ENCODE data around the gene POLR2I. TPM values are rescaled to one million over a fixed set of nuclear protein-coding genes. Genes with fewer than 3 reads are reported as not detected.

Gene POLR2I
- total and polyA plus RNA-seq, 4 donors: 11.4 to 110 (median 61.1) TPM

DNA sequence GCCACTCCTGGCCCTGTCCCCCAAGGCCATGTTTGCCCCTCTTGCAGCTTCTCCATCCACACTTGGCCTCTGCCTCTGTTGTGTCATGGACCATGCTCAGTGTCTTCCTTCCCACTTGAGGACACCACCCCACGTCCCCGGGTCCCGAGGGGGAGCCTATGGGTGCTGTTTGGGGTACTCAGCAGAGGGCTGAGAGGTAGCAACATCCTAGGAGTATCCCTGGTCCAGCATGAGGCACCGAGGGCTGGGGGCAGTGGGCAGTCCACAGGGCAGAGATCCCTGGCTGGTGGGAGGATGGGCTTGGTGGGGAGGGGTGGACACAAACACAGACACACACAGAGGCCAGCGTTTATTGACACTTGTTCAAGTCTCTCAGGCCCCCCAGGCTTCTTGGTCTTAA lies 35.9 kb upstream of the POLR2I start:
- 82% methylated on average over 5 of the region's 5 CpGs for WGBS
- Histone ChIP-seq H3K4me3 (ENCODE audit: low read depth in 1 of 3, low read length in 3 of 3) (no peak overlapping the region), H3K4me1 (ENCODE audit: control insufficient read depth in 4 of 4, insufficient read depth in 4 of 4, low read length in 3 of 4) (no peaks in the 10 kb centered on the region), H3K27ac (ENCODE audit: low read depth in 1 of 2, low read length in 2 of 2) (no peak overlapping the region), H3K9ac (ENCODE audit: low read depth in 1 of 2, low read length in 2 of 2) (no peak overlapping the region), H3K36me3 (ENCODE audit: control insufficient read depth in 4 of 4, insufficient read depth in 3 of 4, low read depth in 1 of 4, low read length in 3 of 4) (peaks cover 27 to 49% (median 34%) of the 10 kb centered on the region in 4 donors), H3K27me3 (ENCODE audit: control insufficient read depth in 4 of 4, insufficient read depth in 4 of 4, low read length in 3 of 4) (no peaks in the 10 kb centered on the region), H3K9me3 (ENCODE audit: control insufficient read depth in 4 of 4, low read length in 3 of 4) (no peaks in the 10 kb centered on the region)
- DNase-seq (ENCODE audit: low spot score): no peak
- no peak for TF ChIP-seq NR2F2 (IDR thresholded peaks at IDR 0.05)
- TF ChIP-seq, protein P1, sequence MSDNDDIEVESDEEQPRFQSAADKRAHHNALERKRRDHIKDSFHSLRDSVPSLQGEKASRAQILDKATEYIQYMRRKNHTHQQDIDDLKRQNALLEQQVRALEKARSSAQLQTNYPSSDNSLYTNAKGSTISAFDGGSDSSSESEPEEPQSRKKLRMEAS (IDR thresholded peaks at IDR 0.05): no peak
- TF ChIP-seq, protein P2, sequence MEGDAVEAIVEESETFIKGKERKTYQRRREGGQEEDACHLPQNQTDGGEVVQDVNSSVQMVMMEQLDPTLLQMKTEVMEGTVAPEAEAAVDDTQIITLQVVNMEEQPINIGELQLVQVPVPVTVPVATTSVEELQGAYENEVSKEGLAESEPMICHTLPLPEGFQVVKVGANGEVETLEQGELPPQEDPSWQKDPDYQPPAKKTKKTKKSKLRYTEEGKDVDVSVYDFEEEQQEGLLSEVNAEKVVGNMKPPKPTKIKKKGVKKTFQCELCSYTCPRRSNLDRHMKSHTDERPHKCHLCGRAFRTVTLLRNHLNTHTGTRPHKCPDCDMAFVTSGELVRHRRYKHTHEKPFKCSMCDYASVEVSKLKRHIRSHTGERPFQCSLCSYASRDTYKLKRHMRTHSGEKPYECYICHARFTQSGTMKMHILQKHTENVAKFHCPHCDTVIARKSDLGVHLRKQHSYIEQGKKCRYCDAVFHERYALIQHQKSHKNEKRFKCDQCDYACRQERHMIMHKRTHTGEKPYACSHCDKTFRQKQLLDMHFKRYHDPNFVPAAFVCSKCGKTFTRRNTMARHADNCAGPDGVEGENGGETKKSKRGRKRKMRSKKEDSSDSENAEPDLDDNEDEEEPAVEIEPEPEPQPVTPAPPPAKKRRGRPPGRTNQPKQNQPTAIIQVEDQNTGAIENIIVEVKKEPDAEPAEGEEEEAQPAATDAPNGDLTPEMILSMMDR (IDR thresholded peaks at IDR 0.05; ENCODE audit: low read depth, low read length, missing input control): no peak
- no peak for TF ChIP-seq EGR1 (IDR thresholded peaks at IDR 0.05; ENCODE audit: low read depth in 2 of 2)
- TF ChIP-seq, protein P3, sequence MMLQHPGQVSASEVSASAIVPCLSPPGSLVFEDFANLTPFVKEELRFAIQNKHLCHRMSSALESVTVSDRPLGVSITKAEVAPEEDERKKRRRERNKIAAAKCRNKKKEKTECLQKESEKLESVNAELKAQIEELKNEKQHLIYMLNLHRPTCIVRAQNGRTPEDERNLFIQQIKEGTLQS (IDR thresholded peaks at IDR 0.05): no peak
- no peak for TF ChIP-seq FOXA2 (IDR thresholded peaks at IDR 0.05)
- TF ChIP-seq, protein P4, sequence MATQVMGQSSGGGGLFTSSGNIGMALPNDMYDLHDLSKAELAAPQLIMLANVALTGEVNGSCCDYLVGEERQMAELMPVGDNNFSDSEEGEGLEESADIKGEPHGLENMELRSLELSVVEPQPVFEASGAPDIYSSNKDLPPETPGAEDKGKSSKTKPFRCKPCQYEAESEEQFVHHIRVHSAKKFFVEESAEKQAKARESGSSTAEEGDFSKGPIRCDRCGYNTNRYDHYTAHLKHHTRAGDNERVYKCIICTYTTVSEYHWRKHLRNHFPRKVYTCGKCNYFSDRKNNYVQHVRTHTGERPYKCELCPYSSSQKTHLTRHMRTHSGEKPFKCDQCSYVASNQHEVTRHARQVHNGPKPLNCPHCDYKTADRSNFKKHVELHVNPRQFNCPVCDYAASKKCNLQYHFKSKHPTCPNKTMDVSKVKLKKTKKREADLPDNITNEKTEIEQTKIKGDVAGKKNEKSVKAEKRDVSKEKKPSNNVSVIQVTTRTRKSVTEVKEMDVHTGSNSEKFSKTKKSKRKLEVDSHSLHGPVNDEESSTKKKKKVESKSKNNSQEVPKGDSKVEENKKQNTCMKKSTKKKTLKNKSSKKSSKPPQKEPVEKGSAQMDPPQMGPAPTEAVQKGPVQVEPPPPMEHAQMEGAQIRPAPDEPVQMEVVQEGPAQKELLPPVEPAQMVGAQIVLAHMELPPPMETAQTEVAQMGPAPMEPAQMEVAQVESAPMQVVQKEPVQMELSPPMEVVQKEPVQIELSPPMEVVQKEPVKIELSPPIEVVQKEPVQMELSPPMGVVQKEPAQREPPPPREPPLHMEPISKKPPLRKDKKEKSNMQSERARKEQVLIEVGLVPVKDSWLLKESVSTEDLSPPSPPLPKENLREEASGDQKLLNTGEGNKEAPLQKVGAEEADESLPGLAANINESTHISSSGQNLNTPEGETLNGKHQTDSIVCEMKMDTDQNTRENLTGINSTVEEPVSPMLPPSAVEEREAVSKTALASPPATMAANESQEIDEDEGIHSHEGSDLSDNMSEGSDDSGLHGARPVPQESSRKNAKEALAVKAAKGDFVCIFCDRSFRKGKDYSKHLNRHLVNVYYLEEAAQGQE (IDR thresholded peaks at IDR 0.05): no peak
- TF ChIP-seq YY1 (IDR thresholded peaks at IDR 0.05): no peak
- no peak for TF ChIP-seq RXRA (IDR thresholded peaks at IDR 0.05)
- TF ChIP-seq JUND (IDR thresholded peaks at IDR 0.05): no peak
- no peak for TF ChIP-seq TAF1 (conservative IDR thresholded peaks at IDR 0.05)
- no peak for TF ChIP-seq HNF4G (IDR thresholded peaks at IDR 0.05)
- TF ChIP-seq GABPA (IDR thresholded peaks at IDR 0.05 in 1 of 2, conservative IDR thresholded peaks at IDR 0.05 in 1 of 2): no peak

DNA sequence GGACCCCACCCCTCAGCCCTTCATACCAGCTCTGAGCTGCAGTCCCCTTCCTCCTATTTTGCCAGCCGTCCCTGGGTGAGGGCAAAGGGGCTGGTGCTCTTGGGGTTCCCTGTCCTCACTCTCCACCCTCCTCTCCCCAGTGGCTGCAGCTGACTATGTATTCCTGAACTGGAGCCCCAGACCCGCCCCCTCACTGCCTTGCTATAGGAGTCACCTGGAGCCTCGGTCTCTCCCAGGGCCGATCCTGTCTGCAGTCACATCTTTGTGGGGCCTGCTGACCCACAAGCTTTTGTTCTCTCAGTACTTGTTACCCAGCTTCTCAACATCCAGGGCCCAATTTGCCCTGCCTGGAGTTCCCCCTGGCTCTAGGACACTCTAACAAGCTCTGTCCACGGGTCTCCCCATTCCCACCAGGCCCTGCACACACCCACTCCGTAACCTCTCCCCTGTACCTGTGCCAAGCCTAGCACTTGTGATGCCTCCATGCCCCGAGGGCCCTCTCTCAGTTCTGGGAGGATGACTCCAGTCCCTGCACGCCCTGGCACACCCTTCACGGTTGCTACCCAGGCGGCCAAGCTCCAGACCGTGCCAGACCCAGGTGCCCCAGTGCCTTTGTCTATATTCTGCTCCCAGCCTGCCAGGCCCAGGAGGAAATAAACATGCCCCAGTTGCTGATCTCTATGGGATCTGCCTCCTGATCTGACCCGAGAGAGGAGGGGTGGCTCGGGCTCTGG lies 35.2 kb upstream of the POLR2I start:
- Histone ChIP-seq H3K27ac (ENCODE audit: low read depth in 1 of 2, low read length in 2 of 2) (no peak overlapping the region), H3K4me3 (ENCODE audit: low read depth in 1 of 3, low read length in 3 of 3) (no peak overlapping the region), H3K36me3 (ENCODE audit: control insufficient read depth in 4 of 4, insufficient read depth in 3 of 4, low read depth in 1 of 4, low read length in 3 of 4) (peaks cover 28 to 55% (median 39%) of the 10 kb centered on the region in 4 donors), H3K4me1 (ENCODE audit: control insufficient read depth in 4 of 4, insufficient read depth in 4 of 4, low read length in 3 of 4) (no peaks in the 10 kb centered on the region), H3K9ac (ENCODE audit: low read depth in 1 of 2, low read length in 2 of 2) (no peak overlapping the region), H3K9me3 (ENCODE audit: control insufficient read depth in 4 of 4, low read length in 3 of 4) (no peaks in the 10 kb centered on the region), H3K27me3 (ENCODE audit: control insufficient read depth in 4 of 4, insufficient read depth in 4 of 4, low read length in 3 of 4) (no peaks in the 10 kb centered on the region)
- DNase-seq (ENCODE audit: low spot score): no peak
- WGBS: 93% methylated on average over 13 of the region's 13 CpGs
- TF ChIP-seq, protein P1 (IDR thresholded peaks at IDR 0.05): no peak
- TF ChIP-seq SP1 (IDR thresholded peaks at IDR 0.05) (no peak), FOXA1 (IDR thresholded peaks at IDR 0.05) (no peak), JUND (IDR thresholded peaks at IDR 0.05) (no peak), RXRA (IDR thresholded peaks at IDR 0.05) (no peak), TAF1 (conservative IDR thresholded peaks at IDR 0.05) (no peak), HNF4G (IDR thresholded peaks at IDR 0.05) (no peak), FOXA2 (IDR thresholded peaks at IDR 0.05) (no peak), EGR1 (IDR thresholded peaks at IDR 0.05; ENCODE audit: low read depth in 2 of 2) (no peak), NR2F2 (IDR thresholded peaks at IDR 0.05) (no peak), GABPA (IDR thresholded peaks at IDR 0.05 in 1 of 2, conservative IDR thresholded peaks at IDR 0.05 in 1 of 2) (no peak), YY1 (IDR thresholded peaks at IDR 0.05) (no peak)
- TF ChIP-seq, protein P4 (IDR thresholded peaks at IDR 0.05): no peak
- TF ChIP-seq, protein P3 (IDR thresholded peaks at IDR 0.05): no peak
- TF ChIP-seq, protein P2 (IDR thresholded peaks at IDR 0.05; ENCODE audit: low read depth, low read length, missing input control): no peak
